Stimulated activated CD4-positive, alpha-beta T cell treated with anti-CD3 and anti-CD28 coated beads, TNF-alpha, amount 100 ng/mL, for 4 hours (primary cell): ENCODE results near the gene PFKFB4.

ENCODE experiments used
- DNase-seq, 3 experiments: peaks; one replicate each; pipeline ENCODE4 v3.0.0-alpha.2; 2020; ENCODE audit warnings: low read depth in 3 of 3

Gene PFKFB4

GRCh38 chr3:48584836-48585235 lies 28.2 kb upstream of the PFKFB4 start:
- DNase-seq = no peak

- no peak for DNase-seq
These were observed 25.2 kb upstream of the PFKFB4 start for GRCh38 chr3:48581621-48582481.

GRCh38 chr3:48576647-48577046 lies 20.0 kb upstream of the PFKFB4 start:
- no peak for DNase-seq

- no peak for DNase-seq
These were observed 18.8 kb upstream of the PFKFB4 start for GRCh38 chr3:48575366-48575765.

GRCh38 chr3:48573973-48574585 lies 17.5 kb upstream of the PFKFB4 start:
- DNase-seq = no peak

GRCh38 chr3:48572517-48572916 lies 15.9 kb upstream of the PFKFB4 start:
- DNase-seq = no peak

- DNase-seq = no peak
These were observed 15.3 kb upstream of the PFKFB4 start for GRCh38 chr3:48571938-48572337.

GRCh38 chr3:48569808-48570450 lies 13.3 kb upstream of the PFKFB4 start:
- no peak for DNase-seq

GRCh38 chr3:48569400-48569799 lies 12.8 kb upstream of the PFKFB4 start:
- DNase-seq = no peak

- DNase-seq = no peak
These were observed 11.9 kb upstream of the PFKFB4 start for GRCh38 chr3:48568476-48568875.

- DNase-seq = no peak
These were observed 10.9 kb upstream of the PFKFB4 start for GRCh38 chr3:48567500-48567899.

- DNase-seq = no peak
These were observed 10.5 kb upstream of the PFKFB4 start for GRCh38 chr3:48567090-48567489.

- DNase-seq = no peak
These were observed 9.8 kb upstream of the PFKFB4 start for GRCh38 chr3:48566401-48566760.

GRCh38 chr3:48565591-48566400 lies 9.2 kb upstream of the PFKFB4 start:
- no peak for DNase-seq

- DNase-seq = no peak
These were observed 8.6 kb upstream of the PFKFB4 start for GRCh38 chr3:48565186-48565585.

- DNase-seq = no peak
These were observed 8.1 kb upstream of the PFKFB4 start for GRCh38 chr3:48564667-48565066.

- no peak for DNase-seq
These were observed 7.4 kb upstream of the PFKFB4 start for GRCh38 chr3:48564022-48564421.

- no peak for DNase-seq
These were observed 6.8 kb upstream of the PFKFB4 start, which contains the start of gene UCN2 for GRCh38 chr3:48563382-48563918. UCN2 (minus strand) TSS chr3:48563781; CDS start chr3:48563124, 657 bp downstream.

GRCh38 chr3:48562367-48563095 lies 5.9 kb upstream of the PFKFB4 start:
- no peak for DNase-seq

- no peak for DNase-seq
These were observed 4.6 kb upstream of the PFKFB4 start for GRCh38 chr3:48561045-48561736.
